GM18873 (cell line): Measurements from ENCODE around the gene C11orf68.

Source experiments
- ATAC-seq: cut with Tn5 transposase; IDR thresholded peaks from one replicate; pipeline ENCODE4 v1.9.1; 2021; ENCODE audit warnings: mild to moderate bottlenecking, moderate library complexity, moderate number of reproducible peaks; ENCODE audit not compliant: unreplicated experiment, low FRiP score

Gene C11orf68

GRCh38 chr11:65945430-65945911 lies 26.6 kb upstream of the C11orf68 start, which contains the start of gene TSGA10IP:
TSGA10IP (plus strand) TSS chr11:65945480; CDS start chr11:65945676, 196 bp downstream.
- ATAC-seq, result no peak

GRCh38 chr11:65944767-65945166 lies 25.9 kb upstream of the C11orf68 start:
- ATAC-seq, result no peak

GRCh38 chr11:65944191-65944590 lies 25.3 kb upstream of the C11orf68 start:
- no peak for ATAC-seq

- ATAC-seq, result no peak
These were observed 23.7 kb upstream of the C11orf68 start for GRCh38 chr11:65942531-65942930.

GRCh38 chr11:65941720-65942310 lies 23.0 kb upstream of the C11orf68 start:
- ATAC-seq, result no peak

GRCh38 chr11:65937766-65938165 lies 18.9 kb upstream of the C11orf68 start:
- ATAC-seq, result no peak

GRCh38 chr11:65934014-65934413 lies 15.2 kb upstream of the C11orf68 start:
- ATAC-seq, result no peak

- ATAC-seq, result no peak
These were observed 13.7 kb upstream of the C11orf68 start for GRCh38 chr11:65932558-65932919.

- ATAC-seq, result no peak
These were observed 13.1 kb upstream of the C11orf68 start for GRCh38 chr11:65931773-65932557.

- ATAC-seq, result no peak
These were observed 9.8 kb upstream of the C11orf68 start for GRCh38 chr11:65928667-65929066.

- no peak for ATAC-seq
These were observed 9.1 kb upstream of the C11orf68 start for GRCh38 chr11:65927904-65928397.

GRCh38 chr11:65925397-65925796 lies 6.5 kb upstream of the C11orf68 start:
- no peak for ATAC-seq

- no peak for ATAC-seq
These were observed 3.7 kb upstream of the C11orf68 start for GRCh38 chr11:65922565-65922964.

- ATAC-seq, result no peak
These were observed 3.0 kb upstream of the C11orf68 start for GRCh38 chr11:65921876-65922275.

GRCh38 chr11:65921033-65921555 lies 2.2 kb upstream of the C11orf68 start:
- no peak for ATAC-seq

- ATAC-seq, result no peak
These were observed 1.5 kb upstream of the C11orf68 start for GRCh38 chr11:65920372-65920802.

- ATAC-seq, result peak; percentile 38
These were observed 910 bp upstream of the C11orf68 start for GRCh38 chr11:65919573-65920371.

- ATAC-seq, result peak; percentile 73
These were observed 295 bp upstream of the C11orf68 start, which contains the start of gene DRAP1 for GRCh38 chr11:65919141-65919572. DRAP1 (plus strand) TSS chr11:65919426; CDS start chr11:65919502, 76 bp downstream.

GRCh38 chr11:65917434-65918210 lies 1.2 kb downstream of the C11orf68 start:
- no peak for ATAC-seq

GRCh38 chr11:65917077-65917433 lies 1.8 kb downstream of the C11orf68 start:
- ATAC-seq, result no peak
